AG04450 (cell line): ENCODE results near the gene GAN. TPM values are rescaled to one million over a fixed set of nuclear protein-coding genes. Genes with fewer than 3 reads are reported as not detected.

ENCODE experiments used
- CTCF ChIA-PET: fragments of 300-600, 350-600 bp; formaldehyde crosslinking; extraction: SDS; loops from one replicate; lab custom pipeline; 2022; ENCODE audit warnings: antibody characterized with exemption, inconsistent platforms; lab: Charles Lee
- POLR2A ChIA-PET: fragments of 350-600 bp; formaldehyde crosslinking; extraction: SDS; loops from one replicate; lab custom pipeline; 2021; ENCODE audit warnings: antibody characterized with exemption, inconsistent platforms; lab: Yijun Ruan, JAX
- DNase-seq: peaks from one replicate; pipeline ENCODE4 v3.0.0-alpha.2; 2011; ENCODE audit warnings: low read depth, low spot score
- H3K27ac ChIP-seq: one replicate; pipeline ENCODE4 v1.5.1; 2012; ENCODE audit warnings: low read depth, low read length, control low read depth
- H3K27me3 ChIP-seq: one replicate; pipeline ENCODE4 v1.6.0; 2012; ENCODE audit warnings: low read length; ENCODE audit not compliant: control insufficient read depth, insufficient read depth
- H3K4me3 ChIP-seq: 2 replicates; pipeline ENCODE4 v1.5.1; 2011; ENCODE audit warnings: mild to moderate bottlenecking, low read depth, low read length, control low read depth
- H3K9me3 ChIP-seq: 2 replicates; pipeline ENCODE4 v1.5.1; 2012; ENCODE audit warnings: low read length; ENCODE audit not compliant: control insufficient read depth, insufficient read depth
- CTCF ChIP-seq: IDR thresholded peaks from 2 replicates; pipeline ENCODE4 v1.5.1; 2011; ENCODE audit warnings: low read depth, low read length, control low read depth, inconsistent platforms
- polyA plus RNA-seq: library from polyadenylated mRNA; depleted of rRNA; stranded (reverse); fragments of >200 nt; gene quantifications from 2 replicates; pipeline ENCODE4 v1.2.3, GENCODE V29; 2011

GAN gene
- polyA plus RNA-seq, 1 experiment = 4.3 TPM

- Histone ChIP-seq H3K9me3 (no peaks in the 10 kb centered on the region), H3K27ac (no peak overlapping the region), H3K4me3 (no peak overlapping the region), H3K27me3 (peaks cover 2% of the 10 kb centered on the region)
- ChIA-PET CTCF (interaction anchor here (1.1 kb wide), 1 partner anchor 73 kb away, joined by 3 read pairs; no protein-coding TSS in a partner anchor), POLR2A (no interaction called here)
- no peak for TF ChIP-seq CTCF
- DNase-seq = no peak
Measured at GRCh38 chr16:81277541-81278080, 37.2 kb upstream of the GAN start.

GRCh38 chr16:81278526-81278925, 36.2 kb upstream of the GAN start:
- Histone ChIP-seq H3K4me3 (no peak overlapping the region), H3K27me3 (peaks cover 2% of the 10 kb centered on the region), H3K27ac (no peak overlapping the region), H3K9me3 (no peaks in the 10 kb centered on the region)
- DNase-seq = no peak
- CTCF ChIA-PET = interaction anchor here (0.6 to 1.1 kb wide), 2 partner anchors 30 to 74 kb away, joined by 3 to 4 read pairs; no protein-coding TSS in a partner anchor
- POLR2A ChIA-PET = no interaction called here
- TF ChIP-seq CTCF = no peak

- no peak for TF ChIP-seq CTCF
- ChIA-PET CTCF (interaction anchor here (1.3 kb wide), 1 partner anchor 19 kb away, joined by 4 read pairs; no protein-coding TSS in a partner anchor), POLR2A (interaction anchor here (0.6 kb wide), 1 partner anchor 13 kb away, joined by 5 read pairs; no protein-coding TSS in a partner anchor)
- Histone ChIP-seq H3K27me3 (peaks cover 2% of the 10 kb centered on the region), H3K27ac (no peak overlapping the region), H3K9me3 (no peaks in the 10 kb centered on the region), H3K4me3 (no peak overlapping the region)
- no peak for DNase-seq
Measured at GRCh38 chr16:81279392-81279791, 35.4 kb upstream of the GAN start.

GRCh38 chr16:81280393-81280792, 34.4 kb upstream of the GAN start:
- POLR2A ChIA-PET = no interaction called here
- TF ChIP-seq CTCF = no peak
- CTCF ChIA-PET = interaction anchor here (1.3 kb wide), 1 partner anchor 20 kb away, joined by 4 read pairs; no protein-coding TSS in a partner anchor
- Histone ChIP-seq H3K27me3 (peaks cover 2% of the 10 kb centered on the region), H3K27ac (no peak overlapping the region), H3K9me3 (no peaks in the 10 kb centered on the region), H3K4me3 (no peak overlapping the region)
- no peak for DNase-seq

GRCh38 chr16:81283044-81283443, 31.7 kb upstream of the GAN start:
- Histone ChIP-seq H3K27ac (no peak overlapping the region), H3K4me3 (no peak overlapping the region), H3K9me3 (no peaks in the 10 kb centered on the region), H3K27me3 (no peaks in the 10 kb centered on the region)
- DNase-seq = no peak
- ChIA-PET CTCF (no interaction called here), POLR2A (no interaction called here)
- TF ChIP-seq CTCF = no peak
